ENCODE results near the gene CCT2.

CCT2 gene

GRCh38 chr12:69585189-69586062 lies at the start of gene CCT2:
Gene CCT2 (plus strand): TSS chr12:69585459. CDS start chr12:69585522, 63 bp downstream.
- peak; percentile 92 to 94 for DNase-seq (ENCODE audit: low read depth in 1 of 2, low spot score in 1 of 2)

- DNase-seq (ENCODE audit: low read depth in 1 of 2, low spot score in 1 of 2), result no peak
These were observed 44.3 kb upstream of the CCT2 start for GRCh38 chr12:69540987-69541386.

- DNase-seq (ENCODE audit: low read depth in 1 of 2, low spot score in 1 of 2), result no peak
These were observed 41.2 kb upstream of the CCT2 start for GRCh38 chr12:69544087-69544486.

- no peak for DNase-seq (ENCODE audit: low read depth in 1 of 2, low spot score in 1 of 2)
These were observed 40.2 kb upstream of the CCT2 start for GRCh38 chr12:69545081-69545480.

GRCh38 chr12:69546693-69547438 lies 38.4 kb upstream of the CCT2 start:
- no peak for DNase-seq (ENCODE audit: low read depth in 1 of 2, low spot score in 1 of 2)

- no peak for DNase-seq (ENCODE audit: low read depth in 1 of 2, low spot score in 1 of 2)
These were observed 36.6 kb upstream of the CCT2 start for GRCh38 chr12:69548687-69549086.

GRCh38 chr12:69550569-69551350 lies 34.5 kb upstream of the CCT2 start:
- no peak for DNase-seq (ENCODE audit: low read depth in 1 of 2, low spot score in 1 of 2)

DNA sequence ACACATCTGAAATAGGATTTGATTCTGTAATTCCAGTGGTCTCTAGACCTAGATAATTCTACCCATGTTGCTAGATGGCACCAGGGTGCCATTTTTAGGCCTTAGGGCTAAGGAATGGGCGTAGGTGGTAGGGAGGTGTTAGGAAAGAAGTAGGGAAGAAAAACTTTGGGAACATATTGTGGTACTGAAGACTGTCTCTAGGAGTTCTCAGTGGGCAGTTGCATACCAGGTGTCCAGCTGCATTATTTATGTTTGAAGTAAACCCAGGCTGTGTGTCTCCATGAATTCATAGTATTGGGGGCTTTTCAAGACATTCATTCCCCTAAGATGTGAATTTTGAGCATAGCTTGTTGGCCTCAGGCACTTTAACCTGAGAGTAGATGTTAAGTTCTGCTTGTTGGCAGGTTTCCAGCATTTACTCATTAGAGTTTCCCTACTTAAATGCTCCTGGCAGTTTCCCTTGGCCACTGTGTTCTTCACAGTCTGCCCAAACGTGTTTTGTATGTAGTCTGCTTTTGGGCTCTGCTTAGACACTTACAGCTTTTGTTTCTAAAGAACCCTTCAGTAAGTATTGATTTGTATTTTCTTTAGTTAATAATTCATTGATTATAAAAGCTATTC lies 31.5 kb upstream of the CCT2 start:
- DNase-seq (ENCODE audit: low read depth in 1 of 2, low spot score in 1 of 2), result no peak

GRCh38 chr12:69555461-69555860 lies 29.8 kb upstream of the CCT2 start:
- DNase-seq (ENCODE audit: low read depth in 1 of 2, low spot score in 1 of 2), result no peak

DNA sequence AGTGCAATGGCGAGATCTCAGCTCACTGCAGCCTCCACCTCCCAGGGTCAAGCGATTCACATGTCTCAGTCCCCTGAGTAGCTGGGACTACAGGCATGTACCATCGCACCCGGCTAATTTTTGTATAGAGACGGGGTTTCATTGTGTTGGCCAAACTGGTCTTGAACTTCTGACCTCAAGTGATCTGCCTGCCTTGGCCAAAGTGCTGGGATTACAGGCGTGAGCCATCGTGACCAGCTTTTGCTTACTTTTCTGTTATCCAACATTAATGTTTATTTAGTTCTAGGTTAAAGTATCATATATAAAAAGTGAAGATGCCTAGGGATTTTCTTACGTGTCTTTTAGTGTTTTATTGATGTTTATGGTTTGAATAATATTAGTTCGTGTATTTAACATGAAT lies 28.9 kb upstream of the CCT2 start:
- DNase-seq (ENCODE audit: low read depth in 1 of 2, low spot score in 1 of 2), result no peak

DNA sequence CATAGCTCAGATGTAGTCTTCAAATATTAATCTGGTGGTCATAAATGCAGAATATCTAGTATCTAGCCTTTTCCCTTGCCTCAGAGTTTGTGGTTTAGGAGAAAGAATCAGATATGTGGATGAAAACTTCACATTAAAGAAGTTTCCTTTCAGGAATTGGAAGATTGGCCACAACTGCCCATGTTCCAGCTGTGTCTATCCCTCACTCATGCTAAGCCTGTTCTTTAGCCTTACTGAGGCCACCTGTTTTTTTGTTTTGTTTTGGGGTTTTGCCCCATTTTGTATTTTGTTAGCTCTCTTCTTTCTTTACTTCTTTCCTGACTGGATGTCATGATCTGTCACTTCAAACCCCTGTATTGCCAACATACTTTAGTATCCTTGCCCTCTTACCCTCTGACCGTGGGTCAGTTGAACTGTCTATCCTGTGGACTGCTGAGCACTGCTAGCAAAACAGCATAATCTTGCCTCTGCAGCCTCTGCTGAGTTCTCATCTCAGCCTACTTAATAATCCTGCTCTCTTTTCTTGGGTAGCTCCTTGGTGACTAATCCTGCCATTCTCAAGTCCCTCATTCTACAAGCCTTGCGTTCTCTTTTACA lies 22.0 kb upstream of the CCT2 start:
- DNase-seq (ENCODE audit: low read depth in 1 of 2, low spot score in 1 of 2), result no peak

GRCh38 chr12:69566603-69567002 lies 18.7 kb upstream of the CCT2 start:
- DNase-seq (ENCODE audit: low read depth in 1 of 2, low spot score in 1 of 2), result no peak

GRCh38 chr12:69569236-69569635 lies 16.0 kb upstream of the CCT2 start:
- no peak for DNase-seq (ENCODE audit: low read depth in 1 of 2, low spot score in 1 of 2)

DNA sequence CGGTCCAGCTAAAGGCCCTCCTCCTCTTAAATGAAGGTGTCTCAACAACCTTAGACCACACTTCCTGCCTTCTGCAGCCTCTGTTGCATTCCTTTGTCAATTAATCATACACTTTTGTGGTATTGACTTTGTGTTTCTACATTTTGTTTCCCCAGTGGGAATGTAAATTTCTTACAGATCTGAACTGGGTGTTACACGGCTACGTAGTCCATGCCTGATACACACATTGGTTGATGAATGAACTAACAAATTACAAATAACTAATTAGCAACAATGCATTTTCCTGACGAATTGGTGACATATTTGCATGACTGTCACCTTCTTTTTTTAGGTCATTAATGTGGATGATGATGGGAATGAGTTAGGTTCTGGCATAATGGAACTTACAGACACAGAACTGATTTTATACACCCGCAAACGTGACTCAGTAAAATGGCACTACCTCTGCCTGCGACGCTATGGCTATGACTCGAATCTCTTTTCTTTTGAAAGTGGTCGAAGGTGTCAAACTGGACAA lies 15.2 kb upstream of the CCT2 start:
- DNase-seq (ENCODE audit: low read depth in 1 of 2, low spot score in 1 of 2), result no peak

GRCh38 chr12:69570545-69571399 lies 14.5 kb upstream of the CCT2 start:
- peak in 1 of 2 donors; percentile 18 for DNase-seq (ENCODE audit: low read depth in 1 of 2, low spot score in 1 of 2)

DNA sequence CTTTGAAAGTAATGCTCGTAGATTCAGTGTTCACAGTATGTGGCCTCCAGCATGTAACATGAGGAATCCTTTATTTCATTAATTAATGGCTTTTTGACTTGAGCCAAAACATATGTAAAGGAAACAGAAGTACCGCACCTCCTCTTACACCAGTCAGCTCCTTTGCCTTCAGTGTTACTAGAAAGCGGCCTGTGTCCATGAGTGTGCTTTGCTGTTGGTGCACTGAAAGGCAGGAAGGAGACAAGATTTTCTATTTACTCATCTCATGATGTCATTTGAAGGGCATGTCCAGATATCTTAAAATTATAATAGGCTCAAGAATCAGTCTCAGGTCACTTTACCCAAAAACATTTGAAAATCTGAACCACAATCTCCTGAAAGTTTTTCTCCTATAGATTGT lies 9.9 kb upstream of the CCT2 start:
- DNase-seq (ENCODE audit: low read depth in 1 of 2, low spot score in 1 of 2), result no peak

DNA sequence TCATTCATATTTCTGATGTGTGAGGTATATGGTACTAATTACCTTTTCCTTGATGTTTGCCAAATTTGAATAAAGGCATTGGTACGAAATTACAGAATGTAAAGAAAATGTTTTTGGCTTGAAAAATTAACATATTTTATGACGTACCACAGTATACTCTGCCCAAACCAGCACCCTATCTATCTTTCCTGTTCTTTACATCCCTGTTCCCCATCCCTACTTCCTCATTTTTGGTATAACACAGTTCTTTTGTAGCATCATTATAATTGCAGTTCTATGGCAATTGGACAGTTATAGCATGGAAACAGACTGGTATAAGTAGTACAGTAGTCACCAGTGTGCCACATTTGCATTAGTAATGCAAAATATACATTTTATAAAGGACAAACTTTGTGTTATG lies 7.0 kb upstream of the CCT2 start:
- DNase-seq (ENCODE audit: low read depth in 1 of 2, low spot score in 1 of 2), result no peak

DNA sequence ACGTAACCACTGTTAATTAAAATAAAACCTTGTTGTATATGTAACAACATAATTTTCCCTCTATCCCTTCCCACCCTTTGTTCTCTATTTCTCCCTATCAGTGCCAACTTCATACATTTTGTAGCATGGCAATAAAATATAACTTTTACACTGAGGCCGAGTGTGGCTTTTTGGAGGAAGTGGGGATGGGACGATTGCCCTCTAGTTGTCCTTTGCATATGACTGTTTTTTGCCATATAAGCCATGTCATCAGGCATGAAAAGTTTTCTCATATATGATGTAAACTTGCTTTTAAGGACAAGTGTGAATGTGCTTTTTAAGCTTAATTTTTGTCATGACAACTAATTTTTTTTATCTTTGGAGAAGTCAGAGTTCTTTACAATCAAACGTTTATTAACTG lies 6.2 kb upstream of the CCT2 start:
- no peak for DNase-seq (ENCODE audit: low read depth in 1 of 2, low spot score in 1 of 2)

- no peak for DNase-seq (ENCODE audit: low read depth in 1 of 2, low spot score in 1 of 2)
These were observed 5.2 kb upstream of the CCT2 start for GRCh38 chr12:69580074-69580473.

DNA sequence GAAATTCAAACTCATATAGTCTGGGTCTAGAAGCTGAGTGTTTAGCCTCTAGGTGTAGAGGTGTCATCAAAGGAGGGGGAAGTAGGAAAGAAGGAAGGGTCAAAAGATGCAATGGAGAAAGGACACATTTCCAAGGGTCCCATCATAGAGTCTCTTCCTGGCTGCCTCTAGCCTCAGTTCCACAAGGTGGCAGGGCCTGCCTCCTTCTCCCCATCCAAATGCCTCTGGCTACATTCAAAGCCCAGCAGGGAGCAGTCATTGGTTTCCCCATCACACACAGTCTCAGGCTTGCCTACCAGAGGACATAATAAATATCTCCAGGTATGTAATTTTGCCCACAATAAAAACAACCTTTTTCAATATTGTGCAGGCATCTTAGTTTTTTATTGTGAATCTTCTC lies 2.1 kb upstream of the CCT2 start:
- no peak for DNase-seq (ENCODE audit: low read depth in 1 of 2, low spot score in 1 of 2)

Data from stimulated activated CD4-positive, alpha-beta T cell treated with anti-CD3 and anti-CD28 coated beads, Interleukin-15, amount 100 ng/mL, for 1 hour (primary cell).